Activated B cell treated with CpG ODN at 0.5 μM for 24 hours (primary cell): ENCODE results near the gene XAB2. TPM values are rescaled to one million over a fixed set of nuclear protein-coding genes. Genes with fewer than 3 reads are reported as not detected.

Experiments used
- ATAC-seq: fragments of 200-7000 bp; cut with Tn5 transposase; one replicate; pipeline ENCODE4 v1.10.0; 2021; ENCODE audit warnings: low read depth, mild to moderate bottlenecking, moderate library complexity
- CTCF ChIA-PET: fragments of 350-600 bp; sonication (Branson Sonifier 250); formaldehyde crosslinking; loops from one replicate; lab custom pipeline; 2021; ENCODE audit warnings: antibody characterized with exemption; lab: Charles Lee
- POLR2A ChIA-PET: fragments of 350-600 bp; sonication (Branson Sonifier 250); formaldehyde crosslinking; loops from one replicate; lab custom pipeline; 2021; ENCODE audit warnings: antibody characterized with exemption; lab: Charles Lee
- DNase-seq: peaks from one replicate; pipeline ENCODE4 v3.0.0; 2022
- H3K27ac Mint-ChIP-seq: one replicate; pipeline ENCODE4 v1.8.0; 2020; ENCODE audit warnings: mixed read lengths
- H3K27me3 Mint-ChIP-seq: one replicate; pipeline ENCODE4 v1.8.0; 2021; ENCODE audit warnings: mixed read lengths
- H3K36me3 Mint-ChIP-seq: one replicate; pipeline ENCODE4 v1.8.0; 2021; ENCODE audit warnings: low read depth, mixed read lengths
- H3K4me1 Mint-ChIP-seq: one replicate; pipeline ENCODE4 v1.8.0; 2021; ENCODE audit warnings: mixed read lengths
- H3K4me3 Mint-ChIP-seq: one replicate; pipeline ENCODE4 v1.8.0; 2020; ENCODE audit warnings: mild to moderate bottlenecking, mixed read lengths
- H3K9me3 Mint-ChIP-seq: one replicate; pipeline ENCODE4 v1.8.0; 2020; ENCODE audit warnings: mixed read lengths
- CTCF ChIP-seq: fragments of 200-600 bp; IDR thresholded peaks from one replicate; pipeline ENCODE4 v1.8.0; 2022; ENCODE audit warnings: antibody characterized with exemption, mild to moderate bottlenecking
- intact Hi-C: fragments of 100-400 bp; cut with micrococcal nuclease; formaldehyde crosslinking; loops from one replicate; pipeline ENCODE4 v1.15.1; 2024
- total RNA-seq: library from RNA; stranded (reverse); gene quantifications from 2 replicates; pipeline ENCODE4 v1.2.3, GENCODE V29; 2022

XAB2 gene
- total RNA-seq, 1 donor from 2014 or later, result 51.8 TPM

GRCh38 chr19:7595466-7596133 lies 33.7 kb downstream of the XAB2 start, which contains the start of gene CAMSAP3:
CAMSAP3 (plus strand) TSS chr19:7595863; CDS start chr19:7596003, 140 bp downstream.
- ATAC-seq, result peak; percentile 94
- Mint-ChIP-seq H3K4me1 (peaks cover 10% of the 10 kb centered on the region), H3K9me3 (no peaks in the 10 kb centered on the region), H3K27me3 (peaks cover 38% of the 10 kb centered on the region), H3K36me3 (no peaks in the 10 kb centered on the region), H3K4me3 (peak within 1 kb of the TSS; percentile 77), H3K27ac (no peak within 1 kb of the TSS)
- POLR2A ChIA-PET, result interaction anchor here (0.5 kb wide), 1 partner anchor 726 kb away, joined by 3 read pairs; the partner anchor contains the start of genes NDUFA7 and RPS28
- CTCF ChIA-PET, result no interaction called here
- intact Hi-C loops, result no loop called here
- DNase-seq, result peak; percentile 50
- TF ChIP-seq CTCF, result no peak

GRCh38 chr19:7590256-7590655 lies 39.1 kb downstream of the XAB2 start:
- H3K4me1 Mint-ChIP-seq, result peaks cover 2% of the 10 kb centered on the region
- no peaks in the 10 kb centered on the region for H3K9me3 Mint-ChIP-seq
- H3K27me3 Mint-ChIP-seq, result peaks cover 17% of the 10 kb centered on the region
- intact Hi-C loops, result no loop called here
- no peaks in the 10 kb centered on the region for H3K36me3 Mint-ChIP-seq
- H3K27ac Mint-ChIP-seq, result no peak overlapping the region
- DNase-seq (no peak), ATAC-seq (no peak)
- no peak overlapping the region for H3K4me3 Mint-ChIP-seq
- POLR2A ChIA-PET, result no interaction called here
- TF ChIP-seq CTCF, result no peak
- CTCF ChIA-PET, result no interaction called here

- ChIA-PET POLR2A (no interaction called here), CTCF (no interaction called here)
- intact Hi-C loops, result no loop called here
- Mint-ChIP-seq H3K9me3 (no peaks in the 10 kb centered on the region), H3K36me3 (no peaks in the 10 kb centered on the region), H3K27me3 (peaks cover 12% of the 10 kb centered on the region), H3K4me3 (no peak overlapping the region), H3K4me1 (no peaks in the 10 kb centered on the region), H3K27ac (no peak overlapping the region)
- no peak for TF ChIP-seq CTCF
- DNase-seq (no peak), ATAC-seq (no peak)
These were observed 39.5 kb downstream of the XAB2 start for GRCh38 chr19:7589822-7590221.

- H3K27ac Mint-ChIP-seq, result no peak overlapping the region
- DNase-seq, result no peak
- no peak for TF ChIP-seq CTCF
- no peak overlapping the region for H3K4me3 Mint-ChIP-seq
- intact Hi-C loops, result no loop called here
- no peak for ATAC-seq
- H3K4me1 Mint-ChIP-seq, result no peaks in the 10 kb centered on the region
- ChIA-PET POLR2A (no interaction called here), CTCF (no interaction called here)
- H3K27me3 Mint-ChIP-seq, result peaks cover 4% of the 10 kb centered on the region
- no peaks in the 10 kb centered on the region for H3K9me3 Mint-ChIP-seq
- H3K36me3 Mint-ChIP-seq, result no peaks in the 10 kb centered on the region
These were observed 46.9 kb downstream of the XAB2 start for GRCh38 chr19:7582446-7582845.

- DNase-seq (no peak), ATAC-seq (no peak)
- no peak for TF ChIP-seq CTCF
- H3K9me3 Mint-ChIP-seq, result no peaks in the 10 kb centered on the region
- intact Hi-C loops, result no loop called here
- H3K4me3 Mint-ChIP-seq, result no peak overlapping the region
- peaks cover 9% of the 10 kb centered on the region for H3K27me3 Mint-ChIP-seq
- no peaks in the 10 kb centered on the region for H3K4me1 Mint-ChIP-seq
- H3K36me3 Mint-ChIP-seq, result no peaks in the 10 kb centered on the region
- CTCF ChIA-PET, result no interaction called here
- POLR2A ChIA-PET, result interaction anchor here (0.6 kb wide), 1 partner anchor 14 kb away, joined by 4 read pairs; no protein-coding TSS in a partner anchor
- no peak overlapping the region for H3K27ac Mint-ChIP-seq
These were observed 50.2 kb downstream of the XAB2 start for GRCh38 chr19:7579182-7579581.
